Stimulated activated CD4-positive, alpha-beta T cell treated with anti-CD3 and anti-CD28 coated beads, Interleukin-2, amount 100 ng/mL, for 48 hours (primary cell): Measurements from ENCODE around the gene TCEA3.

Experiments
- DNase-seq, 2 donors: peaks; one replicate each; pipeline ENCODE4 v3.0.0-alpha.2; 2020

The TCEA3 gene

DNA sequence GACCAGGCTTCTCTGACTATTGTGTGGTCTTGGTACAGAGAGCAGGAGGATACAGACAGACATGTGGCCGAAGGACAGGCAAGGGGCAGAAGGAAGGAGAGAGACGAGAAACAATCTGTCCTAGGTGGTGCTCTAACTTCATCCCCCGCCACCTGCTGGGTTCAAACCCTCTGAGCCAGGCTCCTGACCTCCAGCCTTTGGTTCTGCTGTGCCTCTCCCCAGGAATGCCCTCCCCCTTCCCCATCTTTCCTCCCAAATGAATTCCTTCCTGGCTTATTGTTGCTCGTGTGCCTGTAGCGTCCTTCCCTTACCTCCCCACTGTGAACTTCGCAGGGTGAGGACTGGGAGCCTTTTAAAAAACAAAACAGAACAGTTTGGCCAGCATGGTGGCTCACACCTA lies 5.4 kb downstream of the TCEA3 start:
- DNase-seq: no peak

GRCh38 chr1:23417570-23417969 lies 7.0 kb downstream of the TCEA3 start:
- no peak for DNase-seq

DNA sequence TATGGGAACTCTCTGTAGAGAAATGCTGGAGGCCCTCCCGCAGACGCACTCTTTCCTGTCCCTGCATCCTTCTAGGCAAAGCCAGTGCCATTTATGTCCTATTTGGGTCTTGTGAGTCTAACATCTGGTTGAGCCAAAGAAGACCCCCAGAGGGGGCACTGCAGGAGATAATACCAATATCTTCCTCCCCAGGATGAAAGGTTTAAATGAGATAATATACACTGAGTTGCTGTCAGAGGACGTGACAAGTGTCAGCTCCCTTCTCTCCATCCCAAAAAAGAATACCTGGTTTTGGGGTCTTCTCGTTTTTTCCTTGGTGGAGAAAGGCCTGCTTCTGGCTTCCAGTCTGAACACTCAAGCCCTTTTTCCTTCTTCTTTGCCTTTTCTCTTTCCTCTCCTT lies 7.6 kb downstream of the TCEA3 start:
- no peak for DNase-seq

DNA sequence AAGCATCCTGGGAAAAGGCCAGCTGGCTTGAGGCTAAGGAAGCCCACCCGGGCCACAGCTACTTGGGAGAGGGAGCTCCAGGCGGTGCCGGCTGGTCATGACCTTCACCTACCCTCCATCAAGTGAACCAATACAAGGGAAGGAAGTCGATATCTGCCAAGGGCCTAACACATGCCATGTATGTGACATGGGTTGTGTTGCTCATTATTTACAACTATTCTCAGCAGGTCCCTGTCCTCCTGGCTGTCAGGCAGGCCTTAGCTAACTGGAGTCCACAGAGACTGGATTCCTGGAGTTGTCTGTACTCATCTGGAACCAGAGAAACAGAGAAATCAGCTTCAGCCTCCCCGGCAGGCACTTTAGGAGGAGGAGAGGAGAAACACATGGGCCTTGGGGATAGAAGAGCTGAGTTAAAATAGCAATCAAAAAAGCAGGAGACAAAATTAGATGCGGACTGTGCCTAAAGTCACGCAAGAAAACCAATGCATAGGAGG lies 15.7 kb downstream of the TCEA3 start:
- DNase-seq: no peak

GRCh38 chr1:23407016-23407630 lies 17.4 kb downstream of the TCEA3 start:
- no peak for DNase-seq

DNA sequence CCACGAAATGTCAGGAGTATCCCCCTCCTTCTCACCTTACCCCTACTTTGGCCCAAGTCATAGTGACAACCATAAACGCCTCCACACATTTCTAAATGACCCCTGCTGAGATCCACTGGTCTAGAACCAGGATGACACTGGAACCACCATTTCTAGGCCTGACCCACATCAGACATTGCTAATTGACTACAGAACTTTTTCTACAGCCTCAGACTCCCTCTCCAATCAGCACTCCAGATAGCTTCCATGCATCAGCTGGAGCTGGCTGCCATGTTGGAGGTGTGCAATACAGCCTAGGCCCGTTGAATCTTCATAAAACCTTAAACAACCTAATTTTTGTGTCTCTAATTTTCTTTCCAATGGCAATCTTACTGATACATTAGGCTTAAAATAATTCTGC lies 18.6 kb downstream of the TCEA3 start:
- DNase-seq: no peak

DNA sequence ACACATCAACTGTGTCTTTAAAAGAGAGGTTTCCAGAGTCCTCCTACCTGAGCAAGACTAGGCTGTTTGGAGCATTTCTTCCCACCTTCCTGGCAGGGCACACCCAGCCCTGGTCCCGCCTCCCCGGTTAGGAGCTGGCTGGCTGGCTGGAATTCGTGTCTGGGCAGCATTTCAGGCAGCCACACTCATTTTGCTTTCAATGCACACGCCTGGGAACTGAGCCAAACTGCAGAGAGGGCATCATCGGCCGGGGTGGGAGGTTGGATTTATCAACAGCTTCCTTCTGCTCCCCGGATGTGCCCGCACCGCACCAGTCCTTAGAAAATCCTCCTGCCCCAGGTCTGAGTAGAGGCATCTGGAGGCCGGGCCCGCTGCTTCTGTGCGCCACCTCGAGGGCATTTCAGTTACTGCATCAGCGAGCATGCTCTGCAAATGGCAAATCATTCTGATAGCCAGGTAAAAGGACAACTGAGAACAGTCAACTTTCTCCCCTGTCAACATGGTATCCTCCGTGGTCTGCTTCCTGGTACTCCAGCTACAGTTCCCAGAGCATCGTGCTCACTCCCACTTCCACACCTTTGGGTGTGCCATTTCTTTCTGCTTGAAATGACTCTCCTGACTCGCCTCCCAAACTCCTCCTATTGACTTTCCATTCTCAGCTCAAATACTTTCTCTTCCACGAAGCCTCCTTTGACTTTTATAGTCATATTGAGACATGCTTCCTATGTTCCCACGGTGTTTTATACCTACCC lies 20.6 kb downstream of the TCEA3 start:
- peak; percentile 88 to 91 for DNase-seq

DNA sequence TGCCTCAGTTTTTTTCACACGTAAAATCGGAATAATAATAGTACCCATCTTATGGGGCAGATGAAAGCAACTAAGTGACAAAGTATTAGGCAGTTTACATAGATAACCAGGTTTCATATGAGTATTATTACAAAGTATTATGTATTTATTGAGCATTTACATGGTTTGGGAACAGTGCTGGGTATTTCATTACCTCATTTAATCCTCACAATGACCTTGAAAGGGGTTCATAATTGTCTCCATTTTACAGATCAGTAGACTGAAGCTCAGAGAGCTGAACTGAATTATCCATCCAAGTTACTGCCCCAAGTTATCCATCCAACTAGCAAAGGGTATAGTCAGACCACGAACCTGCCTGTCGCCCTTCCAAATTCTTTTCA lies 21.2 kb downstream of the TCEA3 start:
- DNase-seq: no peak

DNA sequence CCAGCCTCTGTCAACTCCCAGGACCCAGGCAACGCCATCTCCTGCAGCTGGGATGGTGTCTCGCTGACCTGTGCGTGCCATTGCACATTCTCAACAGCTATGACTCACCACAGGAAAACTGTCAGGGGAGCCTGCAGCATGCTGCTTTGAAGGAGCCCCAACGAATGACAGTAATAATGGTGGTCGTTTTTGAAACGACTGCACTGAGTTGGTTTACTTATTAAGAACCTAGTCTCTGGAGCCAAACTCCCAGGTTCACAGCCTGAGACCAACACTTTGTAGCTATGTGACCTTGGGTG lies 21.6 kb downstream of the TCEA3 start:
- DNase-seq: no peak

GRCh38 chr1:23402286-23403037 lies 22.1 kb downstream of the TCEA3 start:
- DNase-seq: no peak

DNA sequence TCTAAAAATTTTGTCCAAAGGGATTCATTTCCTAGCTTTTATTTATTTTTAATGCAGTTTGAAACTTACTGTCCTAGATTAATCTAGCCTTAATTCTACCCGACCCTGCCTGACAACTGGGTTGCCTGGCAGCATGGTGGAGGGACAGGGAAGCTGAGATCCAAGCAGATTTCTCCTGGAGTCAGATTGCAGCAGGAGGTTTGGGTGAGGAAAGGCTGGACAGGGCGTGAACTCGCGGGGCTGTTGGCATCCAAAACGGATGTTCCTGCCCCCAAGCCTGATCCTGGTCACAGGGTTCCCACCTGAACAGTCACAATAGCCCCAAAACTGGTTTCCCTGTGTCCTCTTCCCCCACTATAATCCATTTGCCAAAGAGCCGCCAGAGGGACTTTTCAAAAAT lies 23.2 kb downstream of the TCEA3 start:
- no peak for DNase-seq

GRCh38 chr1:23400324-23401114 lies 24.0 kb downstream of the TCEA3 start:
- DNase-seq: no peak

DNA sequence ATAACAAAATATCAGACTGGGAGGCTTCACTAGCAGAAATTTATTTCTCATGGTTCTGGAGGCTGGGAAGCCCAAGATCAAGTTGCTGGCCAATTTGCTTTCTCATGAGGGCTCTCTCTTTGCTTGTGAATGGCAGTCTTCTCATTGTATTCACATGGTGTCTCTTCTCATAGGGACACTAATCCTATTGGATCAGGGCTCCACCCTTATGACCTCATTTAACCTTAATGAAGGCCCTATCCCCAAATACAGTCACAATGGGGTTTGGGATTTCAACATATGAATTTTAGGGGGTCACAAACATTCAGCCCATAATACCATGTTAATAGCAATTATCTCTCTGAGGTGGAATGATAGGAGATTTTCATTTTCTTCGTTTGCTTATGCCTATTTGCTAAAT lies 25.3 kb downstream of the TCEA3 start:
- no peak for DNase-seq

- DNase-seq: no peak
These were observed 26.6 kb downstream of the TCEA3 start for GRCh38 chr1:23397908-23398307.

DNA sequence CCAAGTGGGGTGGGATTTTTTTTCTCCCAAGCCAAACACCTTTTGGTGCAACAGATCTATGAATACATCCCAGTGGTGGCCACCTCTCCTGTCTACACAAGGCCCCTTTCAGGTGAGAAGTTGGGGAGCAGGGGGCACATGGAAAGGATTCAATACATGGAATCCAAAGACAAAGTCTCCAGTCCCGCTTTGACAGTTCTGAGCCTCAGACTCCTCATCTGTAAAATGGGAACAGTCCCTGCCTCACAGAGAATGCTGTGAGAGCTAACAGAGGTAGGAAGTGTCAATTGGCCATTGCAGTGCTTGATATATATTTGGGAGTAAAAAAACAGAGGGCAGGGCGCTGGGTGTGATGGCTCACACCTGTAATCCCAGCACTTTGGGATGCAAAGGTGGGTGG lies 28.2 kb downstream of the TCEA3 start:
- no peak for DNase-seq

DNA sequence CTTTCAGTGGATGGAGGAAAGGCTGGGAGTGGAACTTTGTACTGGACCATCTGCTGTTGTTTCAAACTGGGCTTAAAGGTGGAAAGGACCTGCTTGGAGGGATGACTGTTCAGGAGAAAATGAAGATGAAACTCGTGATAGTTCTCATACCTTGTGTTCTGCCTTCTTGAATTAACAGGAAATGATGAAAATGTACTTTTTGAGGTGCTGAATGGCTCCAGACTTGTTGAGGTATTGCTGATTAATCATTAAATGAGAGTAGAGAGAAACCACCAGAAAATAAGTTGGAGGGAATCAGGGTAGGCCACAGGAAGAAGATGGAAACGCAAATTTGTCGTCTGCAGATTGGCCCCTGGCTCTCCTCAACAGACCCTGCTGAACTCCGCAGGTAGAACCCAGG lies 28.7 kb downstream of the TCEA3 start:
- DNase-seq: no peak

DNA sequence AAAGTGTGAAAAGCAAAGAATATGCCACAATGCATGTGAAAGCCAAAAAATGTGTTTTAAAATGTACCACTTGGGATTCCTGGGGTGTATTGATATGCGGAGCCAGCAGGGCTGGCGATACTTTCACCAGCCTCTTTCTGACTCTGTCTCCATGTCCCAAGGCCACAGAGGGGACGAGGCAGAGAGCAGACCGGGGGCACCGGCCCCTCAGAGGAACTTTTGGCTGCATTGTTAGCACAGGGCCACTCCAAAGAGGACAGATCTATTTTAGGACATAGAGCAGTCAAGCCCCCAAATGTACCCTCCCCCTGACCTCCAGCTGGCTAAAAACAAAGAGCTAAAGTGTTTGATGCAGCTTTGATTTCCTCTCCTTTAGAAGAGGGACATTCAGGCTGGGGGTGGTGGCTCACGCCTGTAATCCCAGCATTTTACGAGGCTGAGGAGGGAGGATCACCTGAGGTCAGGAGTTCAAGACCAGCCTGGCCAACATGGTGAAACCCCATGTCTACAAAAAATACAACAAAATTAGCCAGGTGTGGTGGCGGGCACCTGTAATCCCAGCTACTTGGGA lies 29.3 kb downstream of the TCEA3 start:
- no peak for DNase-seq

DNA sequence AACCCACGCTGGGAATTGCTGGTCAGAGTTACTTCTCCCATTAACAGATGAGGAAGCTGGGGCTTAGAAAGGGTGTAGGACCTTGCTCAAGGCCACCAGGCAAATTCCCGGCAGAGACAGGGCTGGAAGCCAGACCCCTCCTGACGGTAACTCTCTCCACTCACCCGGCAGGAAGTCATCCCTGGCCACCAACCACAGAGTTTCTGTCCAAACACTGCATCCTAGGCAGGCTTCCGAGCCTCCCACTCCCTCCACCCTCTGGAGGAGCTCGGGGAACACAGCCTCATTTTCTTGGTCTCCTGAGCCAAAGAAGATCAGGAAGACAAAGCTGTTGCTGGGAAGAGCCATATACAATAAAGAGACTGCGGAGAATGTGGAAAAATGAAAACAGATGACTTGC lies 29.9 kb downstream of the TCEA3 start:
- no peak for DNase-seq

DNA sequence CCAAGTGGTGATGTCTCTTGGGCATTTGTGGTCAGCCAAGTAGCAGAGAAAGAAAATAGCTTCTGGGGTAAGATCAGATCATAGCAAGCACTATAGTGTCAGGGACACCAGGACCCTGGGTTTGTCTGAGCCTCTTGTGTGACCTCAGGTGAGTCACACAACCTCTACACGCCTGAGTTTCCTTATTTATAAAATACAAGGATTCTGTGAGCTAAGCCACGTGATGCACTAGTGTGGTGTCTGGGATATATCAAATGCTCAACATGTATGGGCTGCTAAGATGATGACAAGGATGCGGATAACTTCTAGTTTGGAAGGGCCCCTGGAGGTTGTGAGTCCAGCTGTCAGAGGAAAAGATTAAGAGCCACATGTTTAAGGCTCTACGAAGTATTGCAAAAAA lies 30.4 kb downstream of the TCEA3 start:
- no peak for DNase-seq

GRCh38 chr1:23393706-23394105 lies 30.8 kb downstream of the TCEA3 start:
- DNase-seq: no peak

- DNase-seq: no peak
These were observed 32.3 kb downstream of the TCEA3 start for GRCh38 chr1:23392125-23392855.

- no peak for DNase-seq
These were observed 34.7 kb downstream of the TCEA3 start for GRCh38 chr1:23389837-23390321.
